MCF 10A (cell line): Measurements from ENCODE around the gene ARHGAP22. TPM values are rescaled to one million over a fixed set of nuclear protein-coding genes. Genes with fewer than 3 reads are reported as not detected.

Experiments used
- BruUV-seq: library from RNA; stranded (reverse); fragments of 400-500 nt; replicated peaks from 2 replicates; lab custom pipeline; 2021; lab: Mats Ljungman, UMichigan
- CTCF ChIA-PET: fragments of 300-600 bp; sonication (Branson Sonifier 250); formaldehyde crosslinking; extraction: SDS; loops from one replicate; lab custom pipeline; 2021; ENCODE audit warnings: antibody characterized with exemption, inconsistent platforms; lab: Yijun Ruan, JAX
- POLR2A ChIA-PET: fragments of 300-600, 350-650 bp; sonication (Branson Sonifier 250); formaldehyde crosslinking; extraction: SDS; loops from one replicate; lab custom pipeline; 2020; ENCODE audit warnings: antibody characterized with exemption, inconsistent platforms; lab: Yijun Ruan, JAX
- DNase-seq: peaks from one replicate; pipeline ENCODE4 v3.0.0-alpha.2; 2018; ENCODE audit not compliant: unreplicated experiment
- H3K27ac Mint-ChIP-seq: one replicate; pipeline ENCODE4 v1.8.0; 2022; ENCODE audit warnings: mild to moderate bottlenecking, low read depth, mixed read lengths; ENCODE audit not compliant: unreplicated experiment
- H3K27me3 Mint-ChIP-seq: one replicate; pipeline ENCODE4 v1.8.0; 2022; ENCODE audit warnings: mixed read lengths; ENCODE audit not compliant: insufficient read depth, unreplicated experiment
- H3K36me3 Mint-ChIP-seq: one replicate; pipeline ENCODE4 v1.8.0; 2022; ENCODE audit warnings: mild to moderate bottlenecking, moderate library complexity, mixed read lengths; ENCODE audit not compliant: insufficient read depth, unreplicated experiment
- H3K4me1 Mint-ChIP-seq: one replicate; pipeline ENCODE4 v1.8.0; 2022; ENCODE audit warnings: mixed read lengths; ENCODE audit not compliant: insufficient read depth, unreplicated experiment
- H3K4me3 Mint-ChIP-seq: one replicate; pipeline ENCODE4 v1.8.0; 2022; ENCODE audit warnings: mild to moderate bottlenecking, moderate library complexity, mixed read lengths; ENCODE audit not compliant: unreplicated experiment
- H3K9me3 Mint-ChIP-seq: one replicate; pipeline ENCODE4 v1.8.0; 2022; ENCODE audit warnings: mixed read lengths; ENCODE audit not compliant: unreplicated experiment
- CTCF ChIP-seq: fragments of 200-600 bp; IDR thresholded peaks from one replicate; pipeline ENCODE4 v1.8.0; 2022; ENCODE audit warnings: antibody characterized with exemption, mild to moderate bottlenecking; ENCODE audit not compliant: unreplicated experiment
- intact Hi-C: fragments of 100-400 bp; cut with micrococcal nuclease; formaldehyde crosslinking; loops from 2 replicates; pipeline ENCODE4 v1.14.1; 2022
- total RNA-seq: library from RNA; stranded (reverse); gene quantifications from 2 replicates; pipeline ENCODE4 v1.2.3, GENCODE V29; 2022

Gene ARHGAP22
- total RNA-seq, 1 experiment from 2014 or later, result 6.3 TPM

GRCh38 chr10:48453451-48454301, 151.2 kb downstream of the ARHGAP22 start:
- no peak for DNase-seq
- intact Hi-C loops, result no loop called here
- no peaks in the 10 kb centered on the region for H3K9me3 Mint-ChIP-seq
- POLR2A ChIA-PET, result interaction anchor here (0.7 kb wide), 1 partner anchor 15 kb away, joined by 3 read pairs; no protein-coding TSS in a partner anchor
- no peaks in the 10 kb centered on the region for H3K36me3 Mint-ChIP-seq
- CTCF ChIA-PET, result interaction anchor here (1.3 kb wide), 1 partner anchor 8 kb away, joined by 5 read pairs; no protein-coding TSS in a partner anchor
- BruUV-seq, result no TSS peak
- H3K4me1 Mint-ChIP-seq, result peaks cover 2% of the 10 kb centered on the region
- H3K27me3 Mint-ChIP-seq, result no peaks in the 10 kb centered on the region
- no peak overlapping the region for H3K4me3 Mint-ChIP-seq
- no peak overlapping the region for H3K27ac Mint-ChIP-seq
- no peak for TF ChIP-seq CTCF

- no peak for TF ChIP-seq CTCF
- CTCF ChIA-PET, result no interaction called here
- no TSS peak for BruUV-seq
- H3K27ac Mint-ChIP-seq, result no peak overlapping the region
- H3K27me3 Mint-ChIP-seq, result no peaks in the 10 kb centered on the region
- DNase-seq, result no peak
- no peaks in the 10 kb centered on the region for H3K36me3 Mint-ChIP-seq
- no peaks in the 10 kb centered on the region for H3K9me3 Mint-ChIP-seq
- intact Hi-C loops, result no loop called here
- H3K4me1 Mint-ChIP-seq, result peaks cover 6% of the 10 kb centered on the region
- no peak overlapping the region for H3K4me3 Mint-ChIP-seq
- POLR2A ChIA-PET, result no interaction called here
Observed at GRCh38 chr10:48452879-48453412, 151.9 kb downstream of the ARHGAP22 start.

- Mint-ChIP-seq H3K4me1 (peaks cover 6% of the 10 kb centered on the region), H3K9me3 (no peaks in the 10 kb centered on the region), H3K4me3 (no peak overlapping the region), H3K27me3 (no peaks in the 10 kb centered on the region), H3K27ac (no peak overlapping the region), H3K36me3 (no peaks in the 10 kb centered on the region)
- DNase-seq, result no peak
- no TSS peak for BruUV-seq
- intact Hi-C loops, result no loop called here
- no peak for TF ChIP-seq CTCF
- ChIA-PET POLR2A (no interaction called here), CTCF (no interaction called here)
Observed at GRCh38 chr10:48451969-48452878, 152.6 kb downstream of the ARHGAP22 start.
